GM23338 (cell line): Measurements from ENCODE around the gene POLR2F.

ENCODE experiments used
- CTCF ChIP-seq, 2 experiments: fragments of 200-600 bp in 1 of 2; sonication (generic) in 1 of 2; conservative IDR thresholded peaks; 2 replicates each; pipeline versions ENCODE4 v1.5.1 to v1.6.1; 2016 to 2017; ENCODE audit warnings: antibody characterized with exemption in 2 of 2, low read depth in 2 of 2, mild to moderate bottlenecking in 2 of 2, moderate library complexity in 1 of 2
- EZH2 ChIP-seq: fragments of 200-600 bp; sonication (generic); IDR thresholded peaks from one replicate; pipeline ENCODE4 v1.8.0; 2017; ENCODE audit warnings: antibody characterized with exemption, mild to moderate bottlenecking, low read depth; ENCODE audit not compliant: unreplicated experiment
- POLR2AphosphoS5 ChIP-seq: IDR thresholded peaks from 2 replicates; pipeline ENCODE4 v1.6.1; 2016; ENCODE audit warnings: antibody characterized with exemption, low read depth
- REST ChIP-seq: IDR thresholded peaks from one replicate; pipeline ENCODE4 v1.6.1; 2018; ENCODE audit warnings: antibody characterized with exemption; ENCODE audit not compliant: unreplicated experiment

- TF ChIP-seq POLR2AphosphoS5 (no peak), CTCF (conservative IDR thresholded peaks at IDR 0.05; ENCODE audit: low read depth in 2 of 2) (peak; percentile 93), EZH2 (no peak), REST (no peak)
Observed at GRCh38 chr22:37982938-37983859, 29.7 kb downstream of the POLR2F start.
